Kidney epithelial cell (primary cell): ENCODE results near the gene MEX3C. TPM values are rescaled to one million over a fixed set of nuclear protein-coding genes. Genes with fewer than 3 reads are reported as not detected.

Experiments used
- DNase-seq: peaks from one replicate; pipeline ENCODE4 v3.0.0-alpha.2; 2010; ENCODE audit warnings: low read depth
- H3K27me3 ChIP-seq: 2 replicates; pipeline ENCODE4 v1.6.0; 2011; ENCODE audit warnings: low read length; ENCODE audit not compliant: control insufficient read depth, insufficient read depth
- H3K36me3 ChIP-seq: 2 replicates; pipeline ENCODE4 v1.5.1; 2011; ENCODE audit warnings: low read length; ENCODE audit not compliant: control insufficient read depth, insufficient read depth
- H3K4me3 ChIP-seq: 2 replicates; pipeline ENCODE4 v1.5.1; 2011; ENCODE audit warnings: low read depth, mild to moderate bottlenecking, control low read depth, low read length
- total RNA-seq: library from RNA; depleted of rRNA; stranded (reverse); fragments of >200 nt; gene quantifications from 2 replicates; pipeline ENCODE4 v1.2.3, GENCODE V29; 2015
- TF ChIP-seq, protein P1 (sequence below): IDR thresholded peaks from 2 replicates; pipeline ENCODE4 v1.5.1; 2011; ENCODE audit warnings: mild to moderate bottlenecking, moderate library complexity, low read length, control low read depth, inconsistent platforms; ENCODE audit not compliant: insufficient read depth, poor library complexity, severe bottlenecking

MEX3C gene
- total RNA-seq, 1 donor from 2014 or later: 60.1 TPM

DNA sequence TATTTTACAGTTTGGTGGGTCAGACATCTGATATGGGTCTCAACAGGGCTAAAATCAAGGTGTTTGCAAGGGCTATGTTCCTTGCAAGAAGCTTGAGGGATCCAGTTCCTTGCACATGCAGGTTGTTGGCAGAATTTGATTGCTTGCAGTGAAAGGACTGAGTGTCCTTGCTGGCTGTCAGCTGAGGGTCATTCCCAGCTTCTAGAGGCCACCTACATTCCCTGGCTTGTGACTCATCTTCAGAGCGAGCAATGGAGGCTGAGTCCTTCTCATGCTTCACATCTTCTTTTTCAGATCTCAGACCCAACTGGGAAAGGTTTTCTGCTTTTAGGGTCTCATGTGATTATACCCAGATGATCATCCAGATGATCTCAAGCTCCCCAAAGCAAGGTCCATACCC, 12.4 kb downstream of the MEX3C start:
- no peak for DNase-seq
- H3K27me3 ChIP-seq: no peaks in the 10 kb centered on the region
- TF ChIP-seq, protein P1, sequence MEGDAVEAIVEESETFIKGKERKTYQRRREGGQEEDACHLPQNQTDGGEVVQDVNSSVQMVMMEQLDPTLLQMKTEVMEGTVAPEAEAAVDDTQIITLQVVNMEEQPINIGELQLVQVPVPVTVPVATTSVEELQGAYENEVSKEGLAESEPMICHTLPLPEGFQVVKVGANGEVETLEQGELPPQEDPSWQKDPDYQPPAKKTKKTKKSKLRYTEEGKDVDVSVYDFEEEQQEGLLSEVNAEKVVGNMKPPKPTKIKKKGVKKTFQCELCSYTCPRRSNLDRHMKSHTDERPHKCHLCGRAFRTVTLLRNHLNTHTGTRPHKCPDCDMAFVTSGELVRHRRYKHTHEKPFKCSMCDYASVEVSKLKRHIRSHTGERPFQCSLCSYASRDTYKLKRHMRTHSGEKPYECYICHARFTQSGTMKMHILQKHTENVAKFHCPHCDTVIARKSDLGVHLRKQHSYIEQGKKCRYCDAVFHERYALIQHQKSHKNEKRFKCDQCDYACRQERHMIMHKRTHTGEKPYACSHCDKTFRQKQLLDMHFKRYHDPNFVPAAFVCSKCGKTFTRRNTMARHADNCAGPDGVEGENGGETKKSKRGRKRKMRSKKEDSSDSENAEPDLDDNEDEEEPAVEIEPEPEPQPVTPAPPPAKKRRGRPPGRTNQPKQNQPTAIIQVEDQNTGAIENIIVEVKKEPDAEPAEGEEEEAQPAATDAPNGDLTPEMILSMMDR: no peak
- no peaks in the 10 kb centered on the region for H3K36me3 ChIP-seq
- no peak overlapping the region for H3K4me3 ChIP-seq

- Histone ChIP-seq H3K27me3 (no peaks in the 10 kb centered on the region), H3K4me3 (no peak overlapping the region), H3K36me3 (no peaks in the 10 kb centered on the region)
- no peak for DNase-seq
- TF ChIP-seq, protein P1: no peak
These were observed 13.4 kb downstream of the MEX3C start for GRCh38 chr18:51184091-51184457.

- no peaks in the 10 kb centered on the region for H3K27me3 ChIP-seq
- no peaks in the 10 kb centered on the region for H3K36me3 ChIP-seq
- TF ChIP-seq, protein P1: no peak
- no peak for DNase-seq
- no peak overlapping the region for H3K4me3 ChIP-seq
These were observed 13.9 kb downstream of the MEX3C start for GRCh38 chr18:51183372-51184090.

DNA sequence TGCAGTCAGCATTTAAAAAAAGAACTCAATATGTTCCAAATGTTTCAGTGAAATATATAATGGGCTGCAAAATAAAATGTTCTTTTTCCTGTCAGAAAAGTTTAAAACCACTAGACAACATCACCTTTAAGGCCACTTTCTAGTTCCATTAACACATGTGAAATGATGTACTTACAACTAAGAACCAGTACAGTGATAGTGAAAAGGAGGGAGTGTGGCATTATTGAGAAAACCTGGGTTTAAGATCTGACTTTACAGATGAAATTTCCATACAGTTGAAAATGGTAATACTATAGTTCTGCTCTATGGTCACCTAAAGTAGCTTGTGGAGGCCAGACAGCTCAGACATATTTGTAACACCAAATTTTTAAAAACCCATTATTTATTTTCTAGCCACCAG, 14.7 kb downstream of the MEX3C start:
- H3K27me3 ChIP-seq: no peaks in the 10 kb centered on the region
- DNase-seq: no peak
- H3K4me3 ChIP-seq: no peak overlapping the region
- H3K36me3 ChIP-seq: no peaks in the 10 kb centered on the region
- TF ChIP-seq, protein P1: no peak

DNA sequence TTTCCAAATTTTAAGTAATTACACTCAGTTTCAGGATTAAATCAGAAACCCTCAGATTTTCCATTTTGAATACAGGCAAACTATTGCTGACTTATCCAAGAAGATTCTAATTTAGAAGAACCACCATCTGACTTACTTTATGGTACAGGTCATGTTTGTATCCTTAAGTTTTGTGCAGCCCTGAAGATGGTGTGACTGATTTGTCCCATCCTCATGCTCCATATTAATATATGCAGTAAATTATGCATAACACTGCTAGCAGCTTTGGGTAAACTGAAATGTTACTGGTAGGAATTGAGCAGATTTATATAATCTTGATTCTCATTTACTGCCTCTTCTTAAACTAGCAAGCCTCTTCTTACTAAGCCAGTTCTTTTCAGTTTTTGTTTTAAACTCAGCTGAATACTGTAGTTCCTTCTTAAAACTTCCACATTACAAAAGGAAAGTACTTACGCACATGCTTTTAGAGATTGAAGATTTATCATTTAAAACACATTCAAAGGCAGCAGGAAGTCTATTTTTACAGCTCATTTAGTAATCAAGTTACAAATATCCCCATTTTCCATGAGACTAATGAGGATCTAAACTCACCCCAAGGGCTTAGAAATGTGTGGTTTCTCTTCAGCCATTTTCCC, 25.7 kb downstream of the MEX3C start:
- Histone ChIP-seq H3K36me3 (peaks cover 1% of the 10 kb centered on the region), H3K27me3 (no peaks in the 10 kb centered on the region), H3K4me3 (no peak overlapping the region)
- TF ChIP-seq, protein P1: no peak
- no peak for DNase-seq

DNA sequence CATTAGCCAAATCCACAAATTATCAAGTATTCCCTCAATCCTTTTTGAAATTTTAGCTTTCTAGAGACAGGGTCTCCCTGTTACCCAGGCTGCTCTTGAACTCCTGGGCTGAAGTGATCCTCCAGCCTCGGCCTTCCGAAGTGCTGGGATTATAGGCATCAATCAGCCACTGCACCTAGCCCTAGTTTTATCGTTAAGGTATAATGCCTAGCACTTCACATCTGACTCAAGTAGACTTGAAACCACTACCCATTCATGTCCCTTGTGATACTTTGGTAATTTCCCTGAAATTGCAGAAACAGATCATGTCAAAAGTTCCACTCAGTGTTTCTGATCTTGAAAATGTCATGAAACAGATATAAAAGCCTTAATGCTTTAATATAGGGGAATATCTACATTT, 26.3 kb downstream of the MEX3C start:
- H3K4me3 ChIP-seq: no peak overlapping the region
- DNase-seq: no peak
- no peaks in the 10 kb centered on the region for H3K27me3 ChIP-seq
- H3K36me3 ChIP-seq: peaks cover 1% of the 10 kb centered on the region
- TF ChIP-seq, protein P1: no peak
